NB4 (cell line): ENCODE results near the gene ACOT7.

Source experiments
- DNase-seq: peaks from one replicate; pipeline ENCODE4 v3.0.0; 2010; ENCODE audit warnings: low read depth
- H3K4me3 ChIP-seq: one replicate; pipeline ENCODE4 v1.5.1; 2011; ENCODE audit warnings: mild to moderate bottlenecking, low read depth, low read length, moderate library complexity
- MAX ChIP-seq: IDR thresholded peaks from 2 replicates; pipeline ENCODE4 v1.6.1; 2011; ENCODE audit warnings: low read depth, low read length
- MYC ChIP-seq: IDR thresholded peaks from 2 replicates; pipeline ENCODE4 v1.6.1; 2011; ENCODE audit warnings: low read depth, low read length
- POLR2A ChIP-seq: IDR thresholded peaks from 2 replicates; pipeline ENCODE4 v1.6.1; 2011; ENCODE audit warnings: mild to moderate bottlenecking; ENCODE audit not compliant: insufficient read length; ENCODE audit errors: extremely low read depth
- TF ChIP-seq, protein P1 (sequence below): IDR thresholded peaks from one replicate; pipeline ENCODE4 v1.5.1; 2012; ENCODE audit warnings: low read depth, low read length

ACOT7 gene

GRCh38 chr1:6262555-6263420, 130.8 kb downstream of the ACOT7 start:
- DNase-seq: no peak
- TF ChIP-seq POLR2A: no peak
- no peak for TF ChIP-seq MAX
- TF ChIP-seq MYC: no peak
- TF ChIP-seq, protein P1, sequence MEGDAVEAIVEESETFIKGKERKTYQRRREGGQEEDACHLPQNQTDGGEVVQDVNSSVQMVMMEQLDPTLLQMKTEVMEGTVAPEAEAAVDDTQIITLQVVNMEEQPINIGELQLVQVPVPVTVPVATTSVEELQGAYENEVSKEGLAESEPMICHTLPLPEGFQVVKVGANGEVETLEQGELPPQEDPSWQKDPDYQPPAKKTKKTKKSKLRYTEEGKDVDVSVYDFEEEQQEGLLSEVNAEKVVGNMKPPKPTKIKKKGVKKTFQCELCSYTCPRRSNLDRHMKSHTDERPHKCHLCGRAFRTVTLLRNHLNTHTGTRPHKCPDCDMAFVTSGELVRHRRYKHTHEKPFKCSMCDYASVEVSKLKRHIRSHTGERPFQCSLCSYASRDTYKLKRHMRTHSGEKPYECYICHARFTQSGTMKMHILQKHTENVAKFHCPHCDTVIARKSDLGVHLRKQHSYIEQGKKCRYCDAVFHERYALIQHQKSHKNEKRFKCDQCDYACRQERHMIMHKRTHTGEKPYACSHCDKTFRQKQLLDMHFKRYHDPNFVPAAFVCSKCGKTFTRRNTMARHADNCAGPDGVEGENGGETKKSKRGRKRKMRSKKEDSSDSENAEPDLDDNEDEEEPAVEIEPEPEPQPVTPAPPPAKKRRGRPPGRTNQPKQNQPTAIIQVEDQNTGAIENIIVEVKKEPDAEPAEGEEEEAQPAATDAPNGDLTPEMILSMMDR: no peak

GRCh38 chr1:6261615-6261995, 132.0 kb downstream of the ACOT7 start:
- no peak overlapping the region for H3K4me3 ChIP-seq
- no peak for DNase-seq
- no peak for TF ChIP-seq MAX
- TF ChIP-seq, protein P1: no peak
- TF ChIP-seq MYC: no peak
- TF ChIP-seq POLR2A: no peak

More at GRCh38 chr1:6262555-6263420, 130.8 kb downstream of the ACOT7 start:
- H3K4me3 ChIP-seq: no peak overlapping the region

- H3K4me3 ChIP-seq: no peak within 1 kb of the TSS
- peak; percentile 66 for DNase-seq
- TF ChIP-seq POLR2A (no peak), MYC (no peak), MAX (no peak)
- TF ChIP-seq, protein P1: no peak
Measured at GRCh38 chr1:6260961-6261614, 132.5 kb downstream of the ACOT7 start, which contains the start of gene GPR153. Gene GPR153, minus strand, starts transcription at chr1:6261098. Its CDS starts 6,193 bp downstream, at chr1:6254905.

GRCh38 chr1:6260433-6260934, 133.1 kb downstream of the ACOT7 start:
- TF ChIP-seq MAX (no peak), MYC (no peak), POLR2A (no peak)
- TF ChIP-seq, protein P1: no peak
- peak; percentile 64 for DNase-seq
- H3K4me3 ChIP-seq: no peak overlapping the region

DNA sequence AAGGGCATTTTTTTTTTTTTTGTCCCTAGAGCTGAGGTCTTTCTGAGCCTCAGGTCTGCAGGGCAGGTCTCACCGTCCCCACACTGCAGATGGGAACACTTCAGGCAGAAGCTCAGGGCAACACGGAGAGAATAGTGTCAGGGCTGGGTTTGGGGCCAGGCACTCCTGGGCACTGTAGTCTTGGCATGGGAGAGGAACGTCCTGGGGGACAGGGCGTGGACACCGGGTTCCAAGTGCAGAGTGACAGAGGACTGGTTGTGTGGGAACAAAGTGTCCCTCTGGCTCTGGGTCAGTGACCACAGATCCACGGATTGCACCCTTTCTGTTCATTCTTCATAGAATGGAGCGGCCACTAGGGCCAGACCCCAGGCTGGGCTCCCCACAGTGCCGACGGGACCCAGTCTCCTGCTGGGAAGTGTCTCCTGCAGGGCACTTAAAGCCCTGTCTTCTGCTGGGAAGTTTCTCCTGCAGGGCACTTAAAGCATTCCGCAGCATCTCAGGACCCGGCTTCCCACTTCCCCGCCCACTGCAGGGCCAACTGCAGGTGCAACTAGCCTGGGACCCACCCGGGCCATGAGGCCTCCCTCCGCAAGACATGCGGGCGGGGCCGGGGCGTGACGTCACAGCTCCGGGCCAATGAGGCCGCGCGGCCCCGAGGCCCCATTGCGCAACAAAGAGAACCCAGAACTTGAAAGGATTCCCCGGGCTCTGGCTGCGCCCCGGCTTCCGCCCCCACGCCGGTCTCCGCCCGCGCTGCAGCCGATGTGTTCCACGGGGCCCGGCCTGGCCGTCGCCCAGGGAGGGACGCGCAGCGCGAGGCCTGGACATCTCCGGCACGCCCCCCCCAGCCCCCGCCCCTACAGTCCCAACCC, 133.8 kb downstream of the ACOT7 start:
- no peak overlapping the region for H3K4me3 ChIP-seq
- TF ChIP-seq, protein P1: no peak
- TF ChIP-seq MAX (peak; percentile 50; the same call in 1 of the 2 replicates), POLR2A (no peak), MYC (peak; percentile 66; the same call in 1 of the 2 replicates)
- DNase-seq: peak; percentile 88
